Stimulated activated CD8-positive, alpha-beta memory T cell treated with anti-CD3 and anti-CD28 coated beads, Interleukin-15, amount 100 ng/mL, for 4 hours (primary cell): ENCODE results near the gene C6orf132.
A peak's percentile ranks its signal among the peaks of the same experiment; 100 is the strongest.

ENCODE experiments used
- DNase-seq, 2 donors: peaks; one replicate each; pipeline ENCODE4 v3.0.0-alpha.2; 2020; ENCODE audit warnings: low read depth in 2 of 2

Gene C6orf132

GRCh38 chr6:42104804-42105125 lies 37.7 kb downstream of the C6orf132 start:
- DNase-seq, result no peak

DNA sequence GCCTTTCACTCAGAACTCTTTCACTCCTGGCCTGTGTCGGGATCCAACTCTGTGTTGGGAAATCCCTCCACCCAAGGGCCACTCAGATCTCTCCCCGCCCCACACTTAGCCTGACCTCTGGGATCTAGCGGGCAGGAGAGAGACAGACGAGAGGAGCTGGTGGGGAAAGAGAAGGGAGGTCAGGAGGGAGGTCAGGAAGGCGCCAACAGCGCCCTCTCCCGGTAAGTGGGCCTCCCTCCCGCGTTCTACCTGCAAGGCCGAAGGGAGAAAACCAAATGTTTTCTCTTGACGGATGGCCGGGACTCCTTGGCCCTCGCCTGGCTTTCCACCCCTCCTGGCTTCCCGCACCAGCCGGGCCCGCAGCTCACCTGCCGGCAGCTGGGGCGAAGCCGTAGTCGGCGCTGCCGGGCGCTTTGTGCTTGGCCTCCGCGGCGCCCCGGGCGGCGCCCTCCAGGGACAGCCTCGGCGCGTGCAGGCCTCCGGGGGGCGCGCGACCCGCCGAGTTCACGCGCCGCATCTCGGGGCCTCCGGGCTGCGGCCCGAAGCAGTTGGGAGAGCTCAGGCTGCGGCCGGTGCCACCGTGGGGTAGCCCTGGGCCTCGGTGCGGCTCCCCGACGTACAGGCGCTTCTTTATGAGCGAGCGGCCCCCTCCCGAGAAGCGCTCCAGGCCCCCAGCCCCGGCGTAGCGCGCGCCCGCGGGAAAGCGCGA lies 38.2 kb downstream of the C6orf132 start:
- DNase-seq, result peak; percentile 25 to 52

- no peak for DNase-seq
Observed at GRCh38 chr6:42103753-42104094, 38.7 kb downstream of the C6orf132 start.

GRCh38 chr6:42103216-42103615 lies 39.2 kb downstream of the C6orf132 start:
- DNase-seq, result no peak

GRCh38 chr6:42101186-42101657 lies 41.2 kb downstream of the C6orf132 start:
- DNase-seq, result no peak

GRCh38 chr6:42100029-42100901 lies 42.2 kb downstream of the C6orf132 start:
- no peak for DNase-seq

GRCh38 chr6:42099340-42100028 lies 42.9 kb downstream of the C6orf132 start:
- DNase-seq, result no peak

DNA sequence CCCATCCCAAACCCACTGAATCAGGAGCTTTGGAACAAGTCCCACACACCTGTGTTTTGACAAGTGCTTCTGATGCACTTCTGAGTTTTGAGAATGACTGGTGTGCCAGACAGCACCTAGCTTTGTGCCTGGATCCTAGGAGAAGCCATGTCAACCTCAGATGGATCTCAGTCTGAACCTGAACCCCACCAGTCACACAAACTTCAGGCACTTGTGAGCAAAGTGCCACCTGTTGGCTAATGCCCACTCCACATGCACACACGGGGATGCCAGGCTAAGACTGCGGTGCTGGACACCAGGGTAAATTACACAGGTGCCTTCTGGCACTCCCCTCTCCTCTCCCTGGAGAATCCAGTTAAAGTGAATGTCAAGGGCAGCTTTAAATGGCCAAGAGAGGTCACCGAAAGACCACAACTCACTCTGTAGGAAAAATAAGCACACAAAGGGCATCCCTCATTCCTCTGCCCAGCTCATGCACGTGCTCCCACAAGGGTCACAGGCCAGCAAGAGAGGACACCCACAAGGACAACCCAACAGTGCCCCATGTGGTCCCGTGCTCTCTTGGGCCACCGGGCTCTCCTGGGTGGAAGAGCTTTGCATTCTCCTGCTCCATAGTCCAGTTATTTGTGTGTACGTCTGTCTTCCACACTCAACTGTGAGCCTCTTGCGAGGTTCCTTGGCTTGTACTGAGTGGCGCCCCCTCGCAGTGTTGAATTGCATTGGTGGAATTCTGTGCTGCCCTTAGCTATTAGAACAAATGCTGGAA lies 46.5 kb downstream of the C6orf132 start:
- DNase-seq, result no peak

GRCh38 chr6:42095094-42095493 lies 47.3 kb downstream of the C6orf132 start:
- DNase-seq, result no peak

DNA sequence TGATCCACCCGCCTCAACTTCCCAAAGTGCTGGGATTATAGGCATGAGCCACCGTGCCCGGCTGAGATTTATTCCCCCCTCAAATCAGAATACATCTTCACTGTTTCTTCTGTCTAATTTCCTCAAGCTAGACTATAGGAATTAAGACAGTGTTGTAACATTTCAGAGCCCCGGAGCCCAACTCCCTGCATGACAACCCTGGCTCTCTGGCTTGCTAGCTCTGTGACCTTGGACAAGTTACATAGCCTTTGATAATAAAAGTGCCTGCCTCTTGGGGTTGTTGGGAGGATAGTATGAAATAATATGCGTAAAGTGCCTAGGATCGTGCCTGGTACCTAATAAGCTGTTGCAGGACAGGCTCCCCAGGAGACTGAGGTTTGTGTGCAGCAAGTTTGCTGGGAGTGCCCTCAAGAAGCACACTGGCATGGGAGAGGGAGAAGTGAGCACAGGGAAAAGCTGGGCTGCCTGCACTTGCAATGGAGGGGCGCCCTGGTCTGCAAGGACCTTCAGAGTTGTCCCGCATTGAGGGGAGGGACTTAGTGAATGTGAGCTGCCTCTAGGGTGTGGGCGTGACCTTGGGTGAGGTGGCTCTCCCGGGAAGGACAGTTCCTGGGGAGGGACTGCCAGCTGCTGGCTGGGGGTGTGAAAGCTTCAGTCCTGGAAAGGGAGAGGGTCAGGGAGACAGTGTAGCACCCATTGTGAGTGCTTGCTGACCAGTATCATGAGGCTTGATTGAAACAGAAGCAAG lies 48.7 kb downstream of the C6orf132 start:
- DNase-seq, result no peak

DNA sequence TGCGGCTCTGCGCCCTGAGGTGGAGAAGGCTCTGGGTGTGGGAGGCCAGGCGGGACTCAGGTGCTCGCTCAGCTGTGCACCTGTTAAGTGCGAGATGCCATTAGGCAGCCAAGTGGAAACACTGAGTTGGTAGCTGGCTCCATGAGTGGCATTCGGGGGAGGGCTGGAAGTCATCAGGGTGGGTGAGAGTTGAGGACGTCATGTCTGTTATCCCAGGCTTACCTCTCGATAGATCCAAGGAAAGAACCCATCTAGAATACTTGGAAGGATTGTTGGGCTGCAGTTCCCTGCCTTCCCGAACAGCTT lies 50.7 kb downstream of the C6orf132 start:
- no peak for DNase-seq

- no peak for DNase-seq
Observed at GRCh38 chr6:42090819-42091717, 51.4 kb downstream of the C6orf132 start.

GRCh38 chr6:42088101-42088591 lies 54.3 kb downstream of the C6orf132 start:
- DNase-seq, result no peak

DNA sequence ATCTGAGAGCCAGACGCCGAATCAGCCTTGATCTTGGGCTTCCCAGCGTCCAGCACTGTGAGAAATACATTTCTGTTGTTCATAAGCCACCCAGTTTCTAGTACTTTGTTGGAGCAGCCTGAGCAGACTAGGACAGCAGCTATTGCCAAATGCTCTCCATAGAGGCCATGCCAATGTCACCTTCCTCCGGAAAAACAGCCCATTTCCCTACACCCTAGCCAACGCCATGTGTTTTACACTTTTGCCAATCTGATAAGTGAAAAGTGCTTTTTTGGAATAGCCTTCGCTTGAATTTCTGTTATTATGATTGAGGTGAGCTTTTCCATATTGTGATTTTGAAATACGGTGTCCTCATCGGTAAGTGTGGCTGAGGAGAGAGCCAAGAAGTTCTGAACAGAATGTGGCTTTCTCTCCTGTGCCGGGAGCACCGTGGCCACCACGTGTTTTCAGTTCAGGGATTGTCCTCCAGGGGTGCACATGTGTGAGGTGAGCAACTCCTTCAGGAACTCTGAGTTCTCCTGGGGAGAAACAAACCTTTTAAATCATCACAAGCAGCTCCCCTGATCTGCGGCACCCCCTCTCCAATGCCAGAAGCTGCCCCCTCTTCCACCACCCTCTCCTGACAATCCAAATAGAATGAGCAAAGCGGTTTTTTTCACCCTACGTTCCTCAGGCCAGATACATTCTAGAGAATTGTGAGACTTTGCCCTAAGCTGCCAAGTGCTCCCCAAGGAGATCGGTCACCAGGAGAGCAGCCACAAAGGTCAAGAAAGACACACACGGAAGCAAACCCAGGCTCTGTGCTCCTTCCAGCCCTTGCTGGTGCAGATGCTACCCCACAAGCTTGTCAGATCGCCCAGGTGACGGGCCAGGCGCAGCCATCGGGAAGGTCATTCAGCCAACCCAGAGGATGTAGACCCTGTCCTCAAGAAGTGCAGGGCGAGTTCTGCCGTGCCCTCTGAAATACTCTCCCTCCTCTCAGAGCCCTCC lies 56.1 kb downstream of the C6orf132 start:
- no peak for DNase-seq

DNA sequence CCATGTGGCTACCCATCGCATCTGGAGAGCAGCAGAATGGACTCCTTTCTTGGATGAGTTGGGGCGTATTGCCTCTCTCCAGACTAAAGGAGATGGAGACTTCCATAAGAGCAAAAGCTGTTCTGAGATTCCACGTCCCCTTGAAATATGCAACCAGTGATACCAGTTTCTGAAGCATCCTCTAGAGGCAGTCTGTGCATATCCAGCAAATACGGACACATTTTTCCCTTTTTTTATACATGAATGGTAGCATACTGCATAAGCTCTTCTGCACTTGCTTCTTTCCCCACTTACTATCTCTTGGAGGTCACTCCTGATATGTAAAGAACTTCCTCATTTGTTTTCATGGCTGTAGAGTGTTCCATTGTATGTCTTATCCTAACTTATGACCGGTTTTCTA lies 57.5 kb downstream of the C6orf132 start:
- DNase-seq, result no peak

- no peak for DNase-seq
Observed at GRCh38 chr6:42083530-42083929, 58.9 kb downstream of the C6orf132 start.

- no peak for DNase-seq
Observed at GRCh38 chr6:42079941-42080464, 62.4 kb downstream of the C6orf132 start.

- no peak for DNase-seq
Observed at GRCh38 chr6:42078386-42078785, 64.0 kb downstream of the C6orf132 start.
